K562 (cell line): ENCODE results near the gene SEMA3F. TPM values are rescaled to one million over a fixed set of nuclear protein-coding genes. Genes with fewer than 3 reads are reported as not detected.
A peak's percentile ranks its signal among the peaks of the same experiment; 100 is the strongest.

Experiments used
- ATF7 ChIP-seq: fragments of 450-650 bp; IDR thresholded peaks from 2 replicates; pipeline ENCODE4 v1.7.1; 2014; ENCODE audit warnings: mild to moderate bottlenecking, moderate library complexity
- GABPA ChIP-seq: fragments of 200-800 bp; sonication (Bioruptor generic); conservative IDR thresholded peaks from 2 replicates; pipeline ENCODE4 v1.6.1; 2016; ENCODE audit warnings: low read depth, missing genetic modification characterization, missing compliant biosample characterization
- HDAC8 ChIP-seq: fragments of 450-650 bp; IDR thresholded peaks from 2 replicates; pipeline ENCODE4 v1.6.1; 2016; ENCODE audit warnings: mild to moderate bottlenecking, missing genetic modification characterization, moderate library complexity, missing compliant biosample characterization
- HMGN3 ChIP-seq: IDR thresholded peaks from 2 replicates; pipeline ENCODE4 v1.6.1; 2011; ENCODE audit warnings: borderline replicate concordance, low read depth, mild to moderate bottlenecking, mixed read lengths, low read length; ENCODE audit not compliant: insufficient read length; ENCODE audit errors: extremely low read depth
- L3MBTL2 ChIP-seq: fragments of 450-650 bp; IDR thresholded peaks from 2 replicates; pipeline ENCODE4 v1.6.1; 2016; ENCODE audit warnings: mild to moderate bottlenecking, moderate library complexity
- MYNN ChIP-seq, 2 experiments: sonication (generic); formaldehyde crosslinking in 1 of 2; IDR thresholded peaks; 2 replicates each; pipeline versions ENCODE4 v1.5.0 to v1.6.1; 2016 to 2020; ENCODE audit warnings: antibody characterized with exemption in 1 of 2, missing genetic modification reagents in 1 of 2
- PHF8 ChIP-seq: fragments of 200-600 bp; sonication (generic); IDR thresholded peaks from 2 replicates; pipeline ENCODE4 v1.6.1; 2012; ENCODE audit warnings: mixed run types, mild to moderate bottlenecking, inconsistent platforms, low read length, moderate library complexity, borderline replicate concordance
- POLR2G ChIP-seq: fragments of 200-400 bp; formaldehyde crosslinking; IDR thresholded peaks from 2 replicates; pipeline ENCODE4 v1.6.1; 2017; ENCODE audit warnings: low read depth, mild to moderate bottlenecking, antibody characterized with exemption, low read length, moderate library complexity
- PPARD ChIP-seq: fragments of 250-450 bp; sonication (Bioruptor Pico); IDR thresholded peaks from 2 replicates; pipeline ENCODE4 v1.8.0; 2022; ENCODE audit warnings: inconsistent platforms, mild to moderate bottlenecking, moderate library complexity
- PRDM10 ChIP-seq: fragments of 450-650 bp; IDR thresholded peaks from 2 replicates; pipeline ENCODE4 v1.6.1; 2018; ENCODE audit not compliant: partially characterized antibody
- RBM25 ChIP-seq: fragments of 200-400 bp; formaldehyde crosslinking; IDR thresholded peaks from 2 replicates; pipeline ENCODE4 v1.6.1; 2018; ENCODE audit warnings: low read length, low read depth, moderate library complexity; ENCODE audit not compliant: severe bottlenecking
- RCOR1 ChIP-seq, 2 experiments: IDR thresholded peaks; 2 replicates each; pipeline ENCODE4 v1.6.1; 2012; ENCODE audit warnings: low read depth in 2 of 2, low read length in 2 of 2, borderline replicate concordance in 1 of 2, improper control_type of control experiment in 1 of 2
- SNAPC5 ChIP-seq: fragments of 250-450 bp; sonication (Bioruptor Pico); IDR thresholded peaks from 2 replicates; pipeline ENCODE4 v1.8.0; 2021; ENCODE audit warnings: moderate library complexity, mild to moderate bottlenecking, inconsistent platforms
- TBP ChIP-seq: optimal IDR thresholded peaks from 2 replicates; pipeline ENCODE3; 2011; ENCODE audit warnings: low read depth, low read length, improper control_type of control experiment
- VEZF1 ChIP-seq: fragments of 200-800 bp; sonication (Bioruptor generic); IDR thresholded peaks from 2 replicates; pipeline ENCODE4 v1.6.1; 2017; ENCODE audit warnings: missing genetic modification characterization, missing compliant biosample characterization
- ZNF263 ChIP-seq: sonication (generic); formaldehyde crosslinking; IDR thresholded peaks from 2 replicates; pipeline ENCODE4 v1.8.0; 2022; ENCODE audit warnings: mild to moderate bottlenecking, missing genetic modification reagents, borderline replicate concordance
- ZNF280B ChIP-seq: fragments of 250-450 bp; sonication (Bioruptor Pico); IDR thresholded peaks from 2 replicates; pipeline ENCODE4 v1.5.1; 2021; ENCODE audit warnings: mild to moderate bottlenecking
- ZNF79 ChIP-seq: fragments of 250-450 bp; sonication (Bioruptor Pico); IDR thresholded peaks from 2 replicates; pipeline ENCODE4 v1.4.0; 2020; ENCODE audit warnings: low read depth, mild to moderate bottlenecking, moderate library complexity
- polyA plus RNA-seq, 8 experiments: library from polyadenylated mRNA; depleted of rRNA in 4 of 8; stranded (reverse) in 5 of 8; unstranded in 3 of 8; fragments of >200 nt; fragmentation: Nextera tagmentation in 2 of 8; fragmentation: Illumina TruSeq in 1 of 8; extraction: Ambion mirVana in 2 of 8; extraction: Trizol in 1 of 8; gene quantifications; 2 replicates each; pipeline versions ENCODE4 v1.2.1 to v1.2.3, GENCODE V29; 2011 to 2014; ENCODE audit warnings: inconsistent platforms in 1 of 8, missing spikeins in 1 of 8
- total RNA-seq, 7 experiments: library from RNA; depleted of rRNA in 6 of 7; stranded (reverse); fragments of >200 nt in 6 of 7; fragmentation: Illumina TruSeq in 2 of 7; extraction: Trizol in 2 of 7; gene quantifications; 2 replicates each; pipeline versions ENCODE4 v1.2.1 to v1.2.3, GENCODE V29; 2011 to 2021; ENCODE audit warnings: low replicate concordance in 1 of 7

Gene SEMA3F
- total and polyA plus RNA-seq, 9 of the 15 experiments (the other 6 are each of a cell fraction or from before 2014, with no cell fraction given) = 0.58 to 3.0 (median 2.0) TPM; not detected in 2

GRCh38 chr3:50235716-50236483 lies 80.8 kb downstream of the SEMA3F start, which contains the start of gene GNAI2 (continued):
- TF ChIP-seq ZNF280B (CRISPR knock-in tag) (no peak), HDAC8 (tag) (no peak), L3MBTL2 (peak; percentile 63), RBM25 (peak; percentile 71), PRDM10 (peak; percentile 76), HMGN3 (peak; percentile 43), TBP (peak; percentile 74), RCOR1 (IDR thresholded peaks at IDR 0.05; ENCODE audit: borderline replicate concordance in 1 of 2, low read depth in 2 of 2, low read length in 2 of 2) (peak in 1 of 2 experiments; percentile 12; a peak in 1 of 4 replicates), VEZF1 (CRISPR knock-in tag) (peak; percentile 67), ZNF263 (CRISPR knock-in tag) (peak; percentile 84), MYNN (IDR thresholded peaks at IDR 0.05) (0 out of 2 replicates have a peak, but pooled peaks have one; percentile 58), MYNN (CRISPR knock-in tag; IDR thresholded peaks at IDR 0.05) (no peak), PHF8 (peak; percentile 64; the same call in 1 of the 2 replicates), PPARD (no peak), SNAPC5 (CRISPR knock-in tag) (no peak), POLR2G (peak; percentile 96), ZNF79 (CRISPR knock-in tag) (no peak), ATF7 (peak; percentile 23; the same call in 1 of the 2 replicates), GABPA (tag) (peak; percentile 70)
